ENCODE results near the gene SAP30L. TPM values are rescaled to one million over a fixed set of nuclear protein-coding genes. Genes with fewer than 3 reads are reported as not detected.

The SAP30L gene
- total RNA-seq, 1 donor from 2014 or later: 16.8 TPM

DNA sequence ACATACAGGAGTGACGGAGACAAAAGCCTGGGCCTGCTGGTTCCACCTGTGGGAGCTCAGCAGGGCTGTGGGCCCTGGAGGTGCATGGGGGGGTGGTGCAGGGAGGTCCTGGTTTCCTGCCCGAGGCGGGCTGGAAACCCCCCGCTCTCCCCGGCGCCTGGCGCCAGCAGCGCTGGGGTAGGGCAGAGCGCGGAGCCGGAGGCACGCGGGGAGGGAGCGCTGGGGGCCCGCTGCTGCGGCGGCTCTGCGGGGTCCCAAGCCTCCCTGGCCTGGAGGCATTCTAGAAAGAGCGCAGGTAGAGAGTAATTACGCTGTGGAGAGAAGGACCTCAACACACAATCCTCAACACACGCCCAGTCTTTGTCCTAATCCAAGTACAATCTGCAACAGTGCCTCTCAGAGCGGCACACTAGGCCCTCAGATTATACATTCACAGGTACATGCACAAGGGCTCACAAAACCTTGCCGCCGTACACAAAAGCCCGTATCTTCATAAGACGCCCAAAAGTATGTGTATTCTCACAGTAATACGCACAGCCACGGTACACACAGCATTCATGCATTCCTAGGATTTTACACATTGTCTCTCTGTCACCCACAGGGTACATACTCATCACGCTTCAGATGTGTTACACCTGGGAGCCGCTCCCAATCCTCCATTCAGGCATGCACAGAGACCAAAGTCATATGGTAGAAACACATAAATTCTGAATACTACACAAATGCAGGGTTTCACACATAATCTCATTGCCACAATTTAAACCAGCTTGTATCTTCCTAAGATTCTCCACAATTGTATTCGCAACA lies 34.4 kb downstream of the SAP30L start:
- no peak for DNase-seq (ENCODE audit: low read depth in 2 of 2)

DNA sequence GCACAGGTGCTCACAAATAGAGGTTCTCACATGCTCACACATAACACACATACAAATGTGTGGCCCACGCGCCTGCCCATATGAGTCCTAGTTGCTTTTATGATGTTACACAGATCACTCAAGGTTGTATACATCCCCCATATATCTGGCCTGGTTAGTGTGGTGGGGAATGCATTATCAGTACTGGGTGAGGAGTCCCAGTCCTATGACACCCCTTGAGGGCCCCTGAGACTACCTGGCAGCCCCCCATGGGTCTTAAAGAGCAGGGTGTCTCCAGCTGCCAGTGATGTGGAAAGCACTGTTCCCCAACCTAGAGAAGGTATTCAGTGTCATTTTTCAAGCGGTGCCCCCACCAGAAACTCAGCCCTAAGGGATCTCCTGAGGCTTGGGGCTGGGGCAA lies 35.0 kb downstream of the SAP30L start:
- no peak for DNase-seq (ENCODE audit: low read depth in 2 of 2)

DNA sequence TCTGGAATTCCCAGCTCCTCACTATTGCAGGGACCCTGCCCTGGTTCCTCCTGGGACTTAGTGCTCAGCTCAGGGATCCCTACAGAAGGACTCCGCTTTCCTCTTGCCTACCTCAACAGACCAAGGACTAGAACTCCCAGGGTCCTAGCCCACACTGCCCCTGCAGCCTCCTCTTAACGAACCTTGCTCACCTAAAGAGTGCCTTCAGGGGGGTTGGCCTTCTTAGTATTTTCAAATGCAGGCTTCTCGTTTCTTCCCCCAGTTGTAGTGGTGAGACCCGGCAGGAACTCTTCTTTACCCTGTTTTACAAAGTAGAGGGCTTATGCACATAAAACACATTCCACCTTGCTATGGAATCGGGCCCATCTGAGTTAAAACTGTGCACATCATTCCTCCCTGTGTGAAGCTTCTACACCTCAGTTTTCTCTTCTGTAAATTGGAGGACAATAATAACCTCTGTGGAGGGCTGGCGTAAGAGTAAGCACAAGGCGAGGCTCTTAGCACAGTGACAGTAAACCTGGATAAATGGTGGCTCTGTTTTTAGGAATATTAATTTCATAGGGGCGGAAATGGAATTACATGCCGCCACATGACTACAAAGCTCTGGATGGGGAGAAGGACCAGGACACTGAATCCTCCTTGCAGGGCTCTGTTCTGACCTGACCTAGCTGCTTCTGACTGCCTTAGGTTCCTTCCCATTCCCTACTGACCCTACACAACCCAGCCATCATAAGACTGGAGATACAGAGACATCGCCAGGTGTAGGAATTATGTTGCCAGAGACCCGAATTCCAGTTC lies 36.0 kb downstream of the SAP30L start:
- no peak for DNase-seq (ENCODE audit: low read depth in 2 of 2)

- no peak for DNase-seq (ENCODE audit: low read depth in 2 of 2)
Measured at GRCh38 chr5:154482528-154483449, 37.0 kb downstream of the SAP30L start.

DNA sequence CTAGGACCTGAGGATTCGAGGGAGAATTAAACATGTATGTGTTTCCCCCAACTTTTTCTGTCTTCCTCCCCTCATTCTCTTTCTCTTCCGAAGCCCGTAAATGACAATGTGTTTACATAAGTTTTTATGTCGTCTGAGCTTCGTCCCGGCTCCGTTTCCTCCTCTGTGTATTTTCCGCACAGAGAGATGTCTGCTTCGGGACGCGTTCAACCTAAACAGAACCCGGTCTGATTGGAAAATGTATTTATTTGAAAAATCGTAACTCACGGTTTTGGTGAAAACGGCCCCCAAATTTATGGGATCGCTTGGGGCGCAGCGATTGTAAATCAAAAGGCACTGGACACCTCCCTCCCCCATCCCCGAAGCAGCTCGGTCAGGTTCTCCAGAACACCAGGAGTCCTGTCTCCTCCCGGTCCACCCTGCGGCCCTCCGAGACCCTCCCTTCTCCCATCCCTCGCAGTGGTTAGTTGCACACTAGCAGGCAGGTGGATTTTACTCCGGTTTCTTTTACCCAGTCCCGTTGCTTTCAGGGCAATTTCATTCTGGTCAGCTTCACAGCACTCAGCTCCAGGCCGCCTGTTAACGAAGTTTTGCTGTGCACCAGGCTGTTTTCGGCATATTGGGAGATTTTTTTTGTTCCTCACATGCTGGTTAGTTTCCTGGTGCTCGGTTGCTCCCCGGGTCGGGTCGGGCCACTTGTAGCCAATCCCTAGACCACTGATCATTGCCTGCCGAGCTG lies 38.0 kb downstream of the SAP30L start:
- DNase-seq (ENCODE audit: low read depth in 2 of 2): no peak

DNA sequence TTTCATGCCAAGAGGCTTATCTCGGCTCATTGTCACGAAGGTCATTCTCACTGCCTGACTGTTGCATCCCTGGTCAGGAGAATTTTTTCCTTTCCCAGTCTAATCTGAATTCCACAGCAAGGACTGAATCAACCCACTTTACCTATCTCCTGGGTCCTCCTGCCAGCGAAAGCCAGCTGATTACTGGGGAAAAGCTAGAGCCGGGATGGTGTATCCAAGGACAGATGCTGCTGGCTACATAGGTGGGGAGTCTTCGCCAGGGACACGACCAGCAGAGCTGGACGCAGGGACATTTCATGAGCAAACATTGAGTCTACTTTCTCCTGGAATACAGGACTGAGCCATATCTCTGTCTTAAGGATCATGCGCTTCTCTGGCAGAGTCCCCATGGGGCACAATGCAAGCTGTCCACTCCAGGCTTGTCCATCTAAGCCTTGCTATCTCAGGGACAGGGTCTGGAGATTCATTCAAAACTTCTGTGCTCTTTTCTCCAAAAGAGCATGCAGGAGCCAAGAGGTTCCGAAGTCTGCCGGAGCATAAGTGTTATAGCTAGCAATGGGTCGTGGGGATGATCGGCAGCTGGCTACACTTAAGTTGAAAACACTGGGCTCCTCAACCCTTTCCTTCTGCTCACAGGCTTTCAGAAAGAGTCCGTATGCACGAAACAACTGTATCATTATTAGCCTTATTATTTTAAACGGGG lies 38.7 kb downstream of the SAP30L start:
- DNase-seq (ENCODE audit: low read depth in 2 of 2): no peak

- no peak for DNase-seq (ENCODE audit: low read depth in 2 of 2)
Measured at GRCh38 chr5:154485096-154485491, 39.3 kb downstream of the SAP30L start.

DNA sequence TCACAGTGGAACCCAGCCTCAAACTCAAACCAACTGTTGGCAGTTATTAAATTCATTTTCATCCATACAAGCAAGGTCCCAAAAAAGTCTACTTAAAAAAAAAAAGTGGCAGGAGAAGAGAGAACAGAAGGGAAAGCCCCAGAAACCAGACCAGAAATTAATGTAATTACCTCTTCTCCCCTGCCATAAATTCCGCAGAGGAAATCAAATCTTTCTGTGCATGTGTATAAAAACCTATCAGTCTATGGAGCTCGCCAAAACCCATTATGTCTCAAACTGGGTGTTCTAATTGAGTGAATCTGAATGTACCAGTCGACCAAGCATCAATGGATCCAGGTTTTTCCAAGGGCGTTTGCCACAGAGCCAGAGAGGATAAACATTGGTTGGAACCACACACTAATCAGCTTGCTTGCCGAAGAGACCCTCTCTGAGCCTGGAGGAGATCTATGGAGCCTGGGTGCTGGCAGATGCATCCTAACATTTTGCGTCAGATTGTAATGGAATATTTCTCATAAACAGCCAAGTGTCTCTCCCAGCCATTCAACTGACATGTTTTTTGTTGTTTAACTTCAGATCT lies 40.1 kb downstream of the SAP30L start:
- DNase-seq (ENCODE audit: low read depth in 2 of 2): no peak

DNA sequence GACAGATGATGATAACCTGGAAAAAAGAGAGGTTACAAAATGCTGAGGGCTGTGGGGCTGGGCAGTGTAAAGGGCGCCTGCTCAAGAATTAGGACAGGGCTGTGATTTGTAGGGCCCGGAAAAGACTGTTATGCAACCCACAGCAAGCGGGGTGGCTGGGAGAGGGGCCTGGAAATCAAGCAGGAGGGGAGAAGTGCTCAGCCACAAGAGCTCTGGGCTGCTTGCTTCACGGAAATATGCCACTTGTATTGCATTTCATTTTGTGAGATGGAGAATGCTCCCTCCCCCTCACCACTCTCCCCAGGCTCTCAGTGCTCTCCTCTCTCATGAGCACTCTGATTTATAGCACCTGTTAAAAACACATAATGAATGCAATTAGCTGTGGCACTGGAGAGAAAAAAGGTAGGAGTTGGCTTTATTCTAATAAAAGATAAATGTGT lies 40.6 kb downstream of the SAP30L start:
- no peak for DNase-seq (ENCODE audit: low read depth in 2 of 2)

- DNase-seq (ENCODE audit: low read depth in 2 of 2): no peak
Measured at GRCh38 chr5:154487541-154487940, 41.7 kb downstream of the SAP30L start.

DNA sequence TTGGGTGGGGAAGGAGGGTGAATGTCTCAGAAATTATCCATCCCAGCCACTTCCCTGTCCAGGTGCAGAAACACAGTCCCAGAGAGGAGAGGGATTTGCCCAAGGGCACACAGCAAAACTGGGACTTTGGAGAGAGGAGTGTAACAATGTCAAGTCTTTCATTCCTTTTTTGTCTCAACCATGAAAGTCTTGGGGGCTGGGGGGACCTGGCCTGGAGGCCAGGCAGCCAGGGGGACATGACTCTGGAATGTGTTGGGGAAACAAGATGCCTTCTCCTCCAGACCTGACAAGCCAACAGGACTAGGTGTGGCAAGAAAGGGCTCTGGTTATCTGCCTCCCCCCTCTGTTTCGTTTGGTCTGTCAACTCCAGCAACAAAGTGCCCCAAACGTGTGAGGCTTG lies 46.1 kb downstream of the SAP30L start:
- no peak for DNase-seq (ENCODE audit: low read depth in 2 of 2)

DNA sequence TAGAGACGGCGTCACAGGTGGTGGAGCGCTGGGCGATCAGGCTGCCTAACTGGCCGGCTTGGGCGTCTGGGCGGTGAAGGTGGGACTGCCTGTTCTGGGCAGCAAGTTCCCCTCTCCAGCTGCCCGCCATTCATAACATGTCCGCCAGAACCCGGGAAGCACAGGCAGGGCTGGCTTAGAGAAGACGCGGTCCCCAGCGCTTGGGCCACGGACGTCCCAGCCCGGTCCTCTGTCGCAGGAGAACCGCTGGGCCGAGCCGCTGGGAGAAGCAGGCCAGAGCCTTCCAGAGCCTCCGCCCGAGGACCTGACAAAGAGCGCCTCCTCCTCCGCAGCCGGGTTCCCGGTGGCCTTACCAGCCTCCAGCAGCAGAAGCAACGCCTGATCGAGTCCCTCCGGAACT lies 47.5 kb downstream of the SAP30L start:
- no peak for DNase-seq (ENCODE audit: low read depth in 2 of 2)

DNA sequence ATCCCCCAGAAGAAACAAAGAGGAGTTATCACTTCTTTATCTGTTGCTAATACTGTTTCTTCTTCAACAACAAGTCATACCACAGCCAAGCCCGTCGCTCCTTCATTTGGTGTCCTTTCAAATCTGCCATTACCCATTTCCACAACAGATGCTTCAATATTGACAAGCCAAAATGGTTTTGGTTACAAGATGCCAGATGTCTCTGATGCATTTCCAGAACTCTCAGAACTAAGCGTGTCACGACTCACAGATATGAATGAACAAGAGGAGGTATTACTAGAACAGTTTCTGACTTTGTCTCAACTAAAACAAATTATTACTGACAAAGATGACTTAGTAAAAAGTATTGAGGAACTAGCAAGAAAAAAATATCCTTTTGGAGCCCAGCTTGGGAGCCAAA lies 48.2 kb downstream of the SAP30L start:
- no peak for DNase-seq (ENCODE audit: low read depth in 2 of 2)

DNA sequence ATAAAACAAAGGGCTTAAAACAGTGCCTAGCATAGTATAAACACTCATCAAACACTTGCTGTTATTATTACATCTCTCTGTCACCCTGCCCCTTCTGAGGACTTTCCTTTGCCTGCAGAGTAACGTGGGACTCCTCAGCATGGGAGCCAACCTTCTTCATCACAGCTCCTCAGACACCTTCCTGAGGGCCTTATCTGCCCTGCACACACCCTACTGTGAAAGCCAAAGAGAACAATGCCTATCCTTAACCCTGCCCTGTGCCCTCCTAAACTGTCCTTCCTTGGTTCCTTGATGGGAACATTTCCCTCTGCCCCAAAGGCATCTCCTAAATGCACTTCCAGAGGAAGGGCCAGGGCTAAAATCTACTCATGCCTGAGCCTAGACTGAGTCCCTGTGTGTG lies 52.8 kb downstream of the SAP30L start:
- no peak for DNase-seq (ENCODE audit: low read depth in 2 of 2)

DNA sequence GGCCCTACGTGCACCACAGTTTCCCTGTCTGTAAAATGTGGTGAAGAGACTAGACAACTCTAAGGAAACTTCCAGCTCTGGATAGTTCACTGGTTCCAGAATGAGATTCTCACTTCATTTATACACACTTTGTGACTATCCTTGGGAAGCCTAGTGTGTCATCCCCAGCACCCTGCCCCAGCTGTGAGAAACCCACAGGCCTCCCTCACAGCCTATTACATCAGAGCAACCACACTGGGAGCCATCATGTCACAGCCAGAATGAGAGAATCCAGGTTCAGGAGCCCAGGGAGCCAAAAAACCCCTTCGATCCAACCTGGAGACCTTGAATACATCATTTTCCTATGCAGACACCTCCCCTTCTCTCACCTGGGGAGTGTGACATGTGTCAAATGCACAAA lies 53.2 kb downstream of the SAP30L start:
- DNase-seq (ENCODE audit: low read depth in 2 of 2): no peak

GRCh38 chr5:154501566-154501965 lies 55.8 kb downstream of the SAP30L start:
- no peak for DNase-seq (ENCODE audit: low read depth in 2 of 2)

- no peak for DNase-seq (ENCODE audit: low read depth in 2 of 2)
Measured at GRCh38 chr5:154502180-154502579, 56.4 kb downstream of the SAP30L start.

DNA sequence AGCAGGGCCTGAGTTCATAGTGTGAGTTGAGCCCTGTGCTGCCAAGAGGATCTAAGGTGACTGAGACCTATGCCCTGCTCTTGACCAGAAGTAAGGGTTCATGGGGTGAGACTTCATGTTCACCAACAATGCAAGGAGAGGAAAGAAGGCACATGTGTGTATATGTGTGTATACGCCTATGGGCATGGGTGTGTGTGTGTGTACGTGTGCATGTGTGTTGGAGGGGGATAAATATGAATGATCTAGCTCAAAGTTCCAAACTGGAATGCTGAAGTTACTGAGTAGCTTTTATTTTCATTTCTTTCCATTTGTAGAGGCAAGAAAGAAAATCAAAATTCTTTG lies 57.9 kb downstream of the SAP30L start:
- DNase-seq (ENCODE audit: low read depth in 2 of 2): no peak

- no peak for DNase-seq (ENCODE audit: low read depth in 2 of 2)
Measured at GRCh38 chr5:154505567-154505966, 59.8 kb downstream of the SAP30L start.

DNA sequence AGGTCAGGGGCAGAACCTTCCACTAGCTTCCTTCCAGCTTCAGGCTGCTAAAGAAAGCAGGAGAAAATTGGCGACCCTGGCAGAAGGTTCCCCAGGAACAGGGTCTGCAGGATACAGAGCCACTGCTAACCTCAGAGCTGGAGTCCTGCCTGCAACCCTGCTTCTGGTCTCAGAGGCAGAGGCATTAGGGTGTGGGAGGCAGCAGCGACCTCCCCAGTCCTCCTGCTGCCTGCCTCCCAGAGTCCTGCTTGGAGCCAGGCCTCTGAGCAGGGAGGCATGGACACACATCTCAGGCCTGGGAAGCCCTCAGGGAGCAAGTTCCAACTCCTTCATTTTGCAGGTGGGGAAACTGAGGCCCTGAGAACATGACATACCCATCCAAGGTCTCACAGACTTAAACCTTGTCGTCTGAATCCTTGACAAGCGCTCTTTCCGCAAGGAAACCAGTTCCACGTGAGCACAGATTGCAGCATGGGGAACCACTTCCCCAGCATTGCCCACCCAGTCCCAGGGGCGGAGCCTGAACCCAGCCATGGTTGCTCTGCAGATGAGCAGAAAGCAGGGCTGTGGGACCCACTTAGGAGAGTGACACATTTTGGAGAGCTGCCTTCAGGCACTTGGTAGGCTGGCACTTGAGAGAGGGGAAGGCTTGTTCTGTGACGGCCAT lies 60.4 kb downstream of the SAP30L start:
- no peak for DNase-seq (ENCODE audit: low read depth in 2 of 2)
